Lower leg skin (tissue), 4 donors: Measurements from ENCODE around the gene SAMHD1. TPM values are rescaled to one million over a fixed set of nuclear protein-coding genes. Genes with fewer than 3 reads are reported as not detected.

Experiments
- DNase-seq, 2 donors: peaks; one replicate each; pipeline ENCODE4 v3.0.0-alpha.2; 2019; ENCODE audit warnings: low spot score in 2 of 2
- H3K4me3 ChIP-seq: fragments of 200-600 bp; sonication (generic); 2 replicates; pipeline ENCODE4 v1.5.1; 2017; ENCODE audit warnings: mild to moderate bottlenecking, low read depth; ENCODE audit not compliant: poor library complexity, severe bottlenecking
- CTCF ChIP-seq, 3 donors: fragments of 450-650 bp; IDR thresholded peaks; one replicate each; pipeline ENCODE4 v1.5.1; 2016; ENCODE audit warnings: antibody characterized with exemption in 3 of 3, mild to moderate bottlenecking in 3 of 3, moderate library complexity in 2 of 3
- POLR2A ChIP-seq, 2 donors: fragments of 450-650 bp; IDR thresholded peaks; one replicate each; pipeline ENCODE4 v1.6.1; 2016 to 2017; ENCODE audit warnings: antibody characterized with exemption in 2 of 2, mild to moderate bottlenecking in 1 of 2, moderate library complexity in 1 of 2
- WGBS, 2 donors: methylation state at CpG; one replicate each; pipeline ENCODE4 v1.1.5; 2018; 5-methylcytosine and 5-hydroxymethylcytosine counted together
- intact Hi-C: fragments of 100-400 bp; cut with DNase I; formaldehyde crosslinking; loops from one replicate; pipeline ENCODE4 v1.15.0; 2023; ENCODE audit warnings: low total_unique reads
- total RNA-seq, 4 donors: library from RNA; depleted of rRNA; stranded (reverse); fragments of >200 nt; gene quantifications; one replicate each; pipeline ENCODE4 v1.1.0, GENCODE V29; 2016

The SAMHD1 gene
- total RNA-seq, 4 donors from 2014 or later: 29.4 to 109 (median 38.3) TPM

GRCh38 chr20:36991703-36992102 lies 40.2 kb upstream of the SAMHD1 start:
- intact Hi-C loops: no loop called here
- 76 to 95% methylated on average over 3 of the region's 3 CpGs for WGBS, 2 donors
- no peak overlapping the region for H3K4me3 ChIP-seq
- DNase-seq: no peak
- TF ChIP-seq POLR2A (IDR thresholded peaks at IDR 0.05): no peak
- TF ChIP-seq CTCF (IDR thresholded peaks at IDR 0.05): no peak

DNA sequence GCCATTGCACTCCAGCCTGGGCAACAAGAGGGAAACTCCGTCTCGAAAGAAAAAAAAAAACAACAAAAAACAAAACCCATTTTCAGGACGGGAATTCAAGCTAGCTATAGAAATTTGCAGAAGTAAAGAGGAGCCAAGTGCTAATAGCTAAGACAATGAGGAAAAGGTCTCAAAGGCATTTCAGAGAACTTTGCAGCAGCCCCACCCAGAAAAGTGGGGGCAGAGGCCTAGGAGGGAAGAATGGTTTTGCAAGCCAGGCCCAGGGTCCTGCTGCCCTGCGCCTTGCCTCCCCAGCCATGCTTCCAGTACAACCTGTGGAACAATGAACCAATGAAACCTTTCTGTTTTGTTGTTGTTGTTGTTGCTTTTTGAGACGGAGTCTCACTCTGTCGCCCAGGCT lies 38.3 kb upstream of the SAMHD1 start:
- intact Hi-C loops: no loop called here
- DNase-seq: no peak
- H3K4me3 ChIP-seq: no peak overlapping the region
- TF ChIP-seq CTCF (IDR thresholded peaks at IDR 0.05) (no peak), POLR2A (IDR thresholded peaks at IDR 0.05) (no peak)
- 67 to 74% methylated on average over 6 of the region's 6 CpGs for WGBS, 2 donors

- TF ChIP-seq POLR2A (IDR thresholded peaks at IDR 0.05) (no peak), CTCF (IDR thresholded peaks at IDR 0.05) (no peak)
- intact Hi-C loops: no loop called here
- WGBS, 2 donors: 79 to 80% methylated on average over 3 of the region's 3 CpGs
- H3K4me3 ChIP-seq: no peak overlapping the region
- DNase-seq: no peak
These were observed 37.0 kb upstream of the SAMHD1 start for GRCh38 chr20:36988494-36988966.

- TF ChIP-seq CTCF (IDR thresholded peaks at IDR 0.05): no peak
- no peak for TF ChIP-seq POLR2A (IDR thresholded peaks at IDR 0.05)
- DNase-seq: no peak
- intact Hi-C loops: no loop called here
- 75 to 78% methylated on average over 6 of the region's 6 CpGs for WGBS, 2 donors
- H3K4me3 ChIP-seq: no peak overlapping the region
These were observed 32.7 kb upstream of the SAMHD1 start for GRCh38 chr20:36984257-36984638.

GRCh38 chr20:36975099-36975818 lies 23.8 kb upstream of the SAMHD1 start:
- 66% methylated on average over 3 of the region's 3 CpGs for WGBS, 2 donors
- H3K4me3 ChIP-seq: no peak overlapping the region
- intact Hi-C loops: no loop called here
- TF ChIP-seq CTCF (IDR thresholded peaks at IDR 0.05) (no peak), POLR2A (IDR thresholded peaks at IDR 0.05) (no peak)
- no peak for DNase-seq

DNA sequence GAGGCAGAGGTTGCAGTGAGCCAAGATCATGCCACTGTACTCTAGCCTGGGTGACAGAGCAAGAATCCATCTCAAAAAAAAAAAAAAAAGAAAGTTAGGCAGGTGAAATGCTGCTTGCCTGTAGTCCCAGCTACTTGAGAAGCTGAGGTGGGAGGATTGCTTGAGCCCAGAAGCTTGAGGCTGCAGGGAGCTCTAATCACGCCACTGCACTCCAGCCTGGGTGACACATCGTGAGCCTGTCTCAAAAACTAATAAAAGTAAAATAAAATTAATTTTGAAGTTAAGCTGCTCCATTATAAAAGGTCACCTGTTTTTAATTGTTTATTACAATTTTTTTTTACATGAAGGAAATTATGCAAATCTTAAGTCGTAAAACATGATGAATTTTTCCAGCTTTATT lies 23.2 kb upstream of the SAMHD1 start:
- TF ChIP-seq CTCF (IDR thresholded peaks at IDR 0.05) (no peak), POLR2A (IDR thresholded peaks at IDR 0.05) (no peak)
- no peak for DNase-seq
- no peak overlapping the region for H3K4me3 ChIP-seq
- 78 to 79% methylated on average over 3 of the region's 3 CpGs for WGBS, 2 donors
- intact Hi-C loops: no loop called here
